A549 (cell line): Measurements from ENCODE around the gene SLC31A1. TPM values are rescaled to one million over a fixed set of nuclear protein-coding genes. Genes with fewer than 3 reads are reported as not detected.

ENCODE experiments used
- ATAC-seq, 2 experiments: fragments of 200-7000 bp in 1 of 2; fragments of >200 bp in 1 of 2; cut with Nextera tagmentation in 1 of 2; cut with Tn5 transposase in 1 of 2; 3 replicates each; pipeline versions ENCODE4 v1.8.0 to v1.9.1; 2018 to 2020; ENCODE audit warnings: mild to moderate bottlenecking in 1 of 2, moderate library complexity in 1 of 2
- CTCF ChIA-PET: fragments of 300-600 bp; sonication (Branson Sonifier 250); formaldehyde crosslinking; extraction: SDS; loops from one replicate; lab custom pipeline; 2021; ENCODE audit warnings: antibody characterized with exemption, inconsistent platforms; lab: Yijun Ruan, JAX
- POLR2A ChIA-PET: fragments of 350-600 bp; formaldehyde crosslinking; extraction: SDS; loops from one replicate; lab custom pipeline; 2021; ENCODE audit warnings: antibody characterized with exemption, inconsistent platforms; lab: Yijun Ruan, JAX
- DNase-seq, 2 experiments: peaks; one replicate each; pipeline versions ENCODE4 v3.0.0 to v3.0.0-alpha.2; 2011 to 2016; ENCODE audit warnings: low read depth in 1 of 2, low spot score in 1 of 2
- FAIRE-seq: peaks from 2 replicates; lab custom pipeline; 2011; peaks lifted over from hg19 to GRCh38; lab: Jason Lieb, UNC
- H3K27ac ChIP-seq, 2 experiments: fragments of >200 bp; sonication (Bioruptor Twin); formaldehyde crosslinking; 3 replicates each; pipeline ENCODE4 v1.5.1; 2016 to 2017
- H3K4me1 ChIP-seq: fragments of >200 bp; sonication (Bioruptor Twin); formaldehyde crosslinking; 3 replicates; pipeline ENCODE4 v1.6.1; 2016
- H3K4me2 ChIP-seq: fragments of >200 bp; sonication (Bioruptor Twin); formaldehyde crosslinking; 3 replicates; pipeline ENCODE4 v1.6.1; 2016
- H3K4me3 ChIP-seq: fragments of >200 bp; sonication (Bioruptor Twin); formaldehyde crosslinking; 3 replicates; pipeline ENCODE4 v1.5.1; 2016
- H3K9me3 ChIP-seq: fragments of >200 bp; sonication (Bioruptor Twin); formaldehyde crosslinking; 3 replicates; pipeline ENCODE4 v1.6.1; 2016
- WGBS: methylation state at CpG from one replicate; pipeline ENCODE4 v1.1.6; 2017; ENCODE audit errors: missing lambda C conversion rate; 5-methylcytosine and 5-hydroxymethylcytosine counted together
- polyA plus RNA-seq, 4 experiments: library from polyadenylated mRNA; depleted of rRNA in 3 of 4; stranded (reverse); fragments of >200 nt; fragmentation: RNase III in 1 of 4; extraction: RNeasy Plus Mini Kit Qiagen cat#74134 plus additional on column Dnase treatment in 1 of 4; gene quantifications; 2 replicates in 3 of 4; 3 replicates in 1 of 4; pipeline ENCODE4 v1.2.3, GENCODE V29; 2011 to 2017
- TF ChIP-seq, protein P1 (sequence below): fragments of >200 bp; sonication (Bioruptor Twin); formaldehyde crosslinking; IDR thresholded peaks from 3 replicates; pipeline ENCODE4 v1.6.1; 2016

The SLC31A1 gene
- polyA plus RNA-seq, 2 of the 4 experiments (the other 2 are of a cell fraction) = 24.2 to 27.9 TPM

DNA sequence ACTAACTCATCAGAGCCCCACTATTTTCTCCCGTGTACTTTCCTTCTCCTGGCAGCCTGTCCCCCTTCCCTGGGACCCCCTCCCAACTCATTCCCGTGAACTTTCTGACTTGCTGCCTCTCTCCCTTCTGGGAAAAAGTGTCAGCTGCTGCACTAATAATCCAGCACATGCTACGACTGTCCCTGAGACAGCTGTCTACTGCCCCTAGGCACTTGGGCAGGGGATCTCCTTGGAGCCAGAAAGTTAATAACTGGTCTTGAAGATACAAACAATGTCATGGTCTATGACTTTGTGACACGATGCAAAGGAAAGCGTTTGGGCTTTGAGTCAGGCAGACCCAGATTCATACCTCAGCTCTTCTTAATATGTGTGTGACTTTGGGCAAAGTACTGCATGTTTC, 91.9 kb downstream of the SLC31A1 start:
- FAIRE-seq (no peak), DNase-seq (no peak), ATAC-seq (no peak)
- H3K4me3 ChIP-seq = no peak overlapping the region
- TF ChIP-seq, protein P1, sequence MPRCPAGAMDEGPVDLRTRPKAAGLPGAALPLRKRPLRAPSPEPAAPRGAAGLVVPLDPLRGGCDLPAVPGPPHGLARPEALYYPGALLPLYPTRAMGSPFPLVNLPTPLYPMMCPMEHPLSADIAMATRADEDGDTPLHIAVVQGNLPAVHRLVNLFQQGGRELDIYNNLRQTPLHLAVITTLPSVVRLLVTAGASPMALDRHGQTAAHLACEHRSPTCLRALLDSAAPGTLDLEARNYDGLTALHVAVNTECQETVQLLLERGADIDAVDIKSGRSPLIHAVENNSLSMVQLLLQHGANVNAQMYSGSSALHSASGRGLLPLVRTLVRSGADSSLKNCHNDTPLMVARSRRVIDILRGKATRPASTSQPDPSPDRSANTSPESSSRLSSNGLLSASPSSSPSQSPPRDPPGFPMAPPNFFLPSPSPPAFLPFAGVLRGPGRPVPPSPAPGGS = no peak
- no peaks in the 10 kb centered on the region for H3K4me1 ChIP-seq
- no peak overlapping the region for H3K27ac ChIP-seq
- H3K4me2 ChIP-seq = no peak overlapping the region
- POLR2A ChIA-PET = no interaction called here
- CTCF ChIA-PET = interaction anchor here (1.2 to 6.7 kb wide), 3 partner anchors 13 to 87 kb away, joined by 3 to 52 read pairs (median 10); partner anchors contain the start of gene ALAD
- no peaks in the 10 kb centered on the region for H3K9me3 ChIP-seq
- WGBS = 62% methylated on average over 5 of the region's 5 CpGs

Other genes with a start within 250 kb of the SLC31A1 start
- 1.7 and 1.8 TPM in 2 replicates for gene ZNF883, start 209.4 kb upstream of the SLC31A1 start, polyA plus RNA-seq (2011; rRNA removed)
- gene ZNF883, start 209.4 kb upstream of the SLC31A1 start, polyA plus RNA-seq (2017; fragmentation: RNase III; extraction: RNeasy Plus Mini Kit Qiagen cat#74134 plus additional on column Dnase treatment) = 1.8 to 2.3 TPM (median 2.0 TPM) in 3 replicates
- gene ZFP37, start 164.8 kb upstream of the SLC31A1 start, polyA plus RNA-seq (2011; rRNA removed) = 1.6 and 2.8 TPM in 2 replicates
- gene ZFP37, start 164.8 kb upstream of the SLC31A1 start, polyA plus RNA-seq (2017; fragmentation: RNase III; extraction: RNeasy Plus Mini Kit Qiagen cat#74134 plus additional on column Dnase treatment) = 2.0 to 2.3 TPM (median 2.0 TPM) in 3 replicates
- gene SLC31A2, start 70.5 kb upstream of the SLC31A1 start, polyA plus RNA-seq (2011; rRNA removed) = 5.8 and 7.5 TPM in 2 replicates
- gene SLC31A2, start 70.5 kb upstream of the SLC31A1 start, polyA plus RNA-seq (2017; fragmentation: RNase III; extraction: RNeasy Plus Mini Kit Qiagen cat#74134 plus additional on column Dnase treatment) = 5.0 to 5.9 TPM (median 5.4 TPM) in 3 replicates
- 26.0 and 26.8 TPM in 2 replicates for gene FKBP15, start 267 bp upstream of the SLC31A1 start, polyA plus RNA-seq (2011; rRNA removed)
- gene FKBP15, start 267 bp upstream of the SLC31A1 start, polyA plus RNA-seq (2017; fragmentation: RNase III; extraction: RNeasy Plus Mini Kit Qiagen cat#74134 plus additional on column Dnase treatment) = 14.0 to 14.2 TPM (median 14.1 TPM) in 3 replicates
- 60.4 and 80.7 TPM in 2 replicates for gene CDC26, start 54.0 kb downstream of the SLC31A1 start, polyA plus RNA-seq (2011; rRNA removed)
- 68.2 to 69.0 TPM (median 68.9 TPM) in 3 replicates for gene CDC26, start 54.0 kb downstream of the SLC31A1 start, polyA plus RNA-seq (2017; fragmentation: RNase III; extraction: RNeasy Plus Mini Kit Qiagen cat#74134 plus additional on column Dnase treatment)
- gene PRPF4, start 54.1 kb downstream of the SLC31A1 start, polyA plus RNA-seq (2011; rRNA removed) = 61.5 and 62.1 TPM in 2 replicates
- gene PRPF4, start 54.1 kb downstream of the SLC31A1 start, polyA plus RNA-seq (2017; fragmentation: RNase III; extraction: RNeasy Plus Mini Kit Qiagen cat#74134 plus additional on column Dnase treatment) = 52.2 to 58.1 TPM (median 53.4 TPM) in 3 replicates
- gene RNF183, start 81.8 kb downstream of the SLC31A1 start, polyA plus RNA-seq (2011; rRNA removed) = 0.13 and 0.15 TPM in 2 replicates
- not detected in 3 replicates for gene RNF183, start 81.8 kb downstream of the SLC31A1 start, polyA plus RNA-seq (2017; fragmentation: RNase III; extraction: RNeasy Plus Mini Kit Qiagen cat#74134 plus additional on column Dnase treatment)
- gene WDR31, start 118.7 kb downstream of the SLC31A1 start, polyA plus RNA-seq (2011; rRNA removed) = 2.9 and 3.7 TPM in 2 replicates
- gene WDR31, start 118.7 kb downstream of the SLC31A1 start, polyA plus RNA-seq (2017; fragmentation: RNase III; extraction: RNeasy Plus Mini Kit Qiagen cat#74134 plus additional on column Dnase treatment) = 1.9 to 2.1 TPM (median 1.9 TPM) in 3 replicates
- gene BSPRY, start 128.0 kb downstream of the SLC31A1 start, polyA plus RNA-seq (2011; rRNA removed) = 0.06 and 0.07 TPM in 2 replicates
- gene BSPRY, start 128.0 kb downstream of the SLC31A1 start, polyA plus RNA-seq (2017; fragmentation: RNase III; extraction: RNeasy Plus Mini Kit Qiagen cat#74134 plus additional on column Dnase treatment) = 0.04 to 0.05 TPM in 2 of 3 replicates, not detected in the other
- 17.5 and 22.2 TPM in 2 replicates for gene HDHD3, start 155.4 kb downstream of the SLC31A1 start, polyA plus RNA-seq (2011; rRNA removed)
- 17.0 to 22.6 TPM (median 21.0 TPM) in 3 replicates for gene HDHD3, start 155.4 kb downstream of the SLC31A1 start, polyA plus RNA-seq (2017; fragmentation: RNase III; extraction: RNeasy Plus Mini Kit Qiagen cat#74134 plus additional on column Dnase treatment)
- 5.7 and 9.5 TPM in 2 replicates for gene ALAD, start 179.7 kb downstream of the SLC31A1 start, polyA plus RNA-seq (2011; rRNA removed)
- gene ALAD, start 179.7 kb downstream of the SLC31A1 start, polyA plus RNA-seq (2017; fragmentation: RNase III; extraction: RNeasy Plus Mini Kit Qiagen cat#74134 plus additional on column Dnase treatment) = 15.6 to 19.6 TPM (median 18.5 TPM) in 3 replicates
- gene POLE3, start 189.1 kb downstream of the SLC31A1 start, polyA plus RNA-seq (2011; rRNA removed) = 129 and 143 TPM in 2 replicates
- 92.2 to 99.8 TPM (median 95.9 TPM) in 3 replicates for gene POLE3, start 189.1 kb downstream of the SLC31A1 start, polyA plus RNA-seq (2017; fragmentation: RNase III; extraction: RNeasy Plus Mini Kit Qiagen cat#74134 plus additional on column Dnase treatment)
- 0.89 and 1.0 TPM in 2 replicates for gene C9orf43, start 189.2 kb downstream of the SLC31A1 start, polyA plus RNA-seq (2011; rRNA removed)
- 0.50 to 1.1 TPM (median 0.85 TPM) in 3 replicates for gene C9orf43, start 189.2 kb downstream of the SLC31A1 start, polyA plus RNA-seq (2017; fragmentation: RNase III; extraction: RNeasy Plus Mini Kit Qiagen cat#74134 plus additional on column Dnase treatment)
- 19.6 and 21.5 TPM in 2 replicates for gene RGS3, start 242.2 kb downstream of the SLC31A1 start, polyA plus RNA-seq (2011; rRNA removed)
- 17.1 to 22.9 TPM (median 20.8 TPM) in 3 replicates for gene RGS3, start 242.2 kb downstream of the SLC31A1 start, polyA plus RNA-seq (2017; fragmentation: RNase III; extraction: RNeasy Plus Mini Kit Qiagen cat#74134 plus additional on column Dnase treatment)